ENCODE measurements around the gene SLC9A3.

GRCh38 chr5:535846-536698, 11.8 kb upstream of the SLC9A3 start:
- TF ChIP-seq CTCF (conservative IDR thresholded peaks at IDR 0.05 in 1 of 2, IDR thresholded peaks at IDR 0.05 in 1 of 2; ENCODE audit: extremely low read depth in 1 of 2, insufficient read depth in 1 of 2, low read depth in 1 of 2, low read length in 2 of 2): no peak
- TF ChIP-seq EZH2 (IDR thresholded peaks at IDR 0.05; ENCODE audit: borderline replicate concordance, low read length): no peak

Measured in mammary epithelial cell (primary cell).